ENCODE results near the gene POLRMT. TPM values are rescaled to one million over a fixed set of nuclear protein-coding genes. Genes with fewer than 3 reads are reported as not detected.

Gene POLRMT
- total and polyA plus RNA-seq, 11 donors = 32.0 to 78.0 (median 41.5) TPM

- WGBS, 4 donors = 48 to 63% (median 53%) methylated on average over 11 to 22 of the region's 22 CpGs
- no peak for TF ChIP-seq CTCF (IDR thresholded peaks at IDR 0.05)
- no peak for TF ChIP-seq POLR2A (IDR thresholded peaks at IDR 0.05)
- Histone ChIP-seq H3K4me3 (peak overlapping the region; percentile 44 to 87 (median 70)), H3K36me3 (peaks cover 0 to 9% (median 3%) of the 10 kb centered on the region in 9 donors), H3K27ac (peak overlapping the region; percentile 83 to 99 (median 95)), H3K9me3 (no peaks in the 10 kb centered on the region), H3K4me1 (peaks cover 4 to 66% (median 24%) of the 10 kb centered on the region in 12 donors), H3K27me3 (peaks cover 0 to 19% (median 0%) of the 10 kb centered on the region in 9 donors)
- intact Hi-C loops (cut with DNase I) = no loop called here
- ATAC-seq (no peak), DNase-seq (no peak)
Measured at GRCh38 chr19:677601-678436, 44.5 kb upstream of the POLRMT start.

GRCh38 chr19:677201-677600 lies 43.9 kb upstream of the POLRMT start:
- peak; percentile 14 to 57 (median 46) for ATAC-seq
- intact Hi-C loops (cut with DNase I) = no loop called here
- Histone ChIP-seq H3K4me1 (peaks cover 4 to 66% (median 24%) of the 10 kb centered on the region in 12 donors), H3K4me3 (peak overlapping the region; percentile 44 to 87 (median 70)), H3K27ac (peak overlapping the region; percentile 83 to 99 (median 95)), H3K9me3 (no peaks in the 10 kb centered on the region), H3K36me3 (peaks cover 0 to 9% (median 3%) of the 10 kb centered on the region in 9 donors), H3K27me3 (peaks cover 0 to 19% (median 0%) of the 10 kb centered on the region in 9 donors)
- TF ChIP-seq POLR2A (IDR thresholded peaks at IDR 0.05) (no peak), CTCF (IDR thresholded peaks at IDR 0.05) (no peak)
- peak; percentile 81 to 91 (median 86) for DNase-seq
- WGBS, 4 donors = 0 to 5% (median 4%) methylated on average over 1 to 15 of the region's 15 CpGs

GRCh38 chr19:676339-677105 lies 43.2 kb upstream of the POLRMT start, which contains the start of gene FSTL3:
Gene FSTL3 (plus strand): TSS chr19:676392. CDS start chr19:676424, 32 bp downstream.
- peaks cover 4 to 66% (median 25%) of the 10 kb centered on the region in 12 donors for H3K4me1 ChIP-seq
- peak in 1 of 2 donors; percentile 77 for TF ChIP-seq POLR2A (IDR thresholded peaks at IDR 0.05)
- no peak for TF ChIP-seq CTCF (IDR thresholded peaks at IDR 0.05)
- peak within 1 kb of the TSS; percentile 83 to 99 (median 95) for H3K27ac ChIP-seq
- H3K36me3 ChIP-seq = peaks cover 0 to 5% (median under 1%) of the 10 kb centered on the region in 9 donors
- WGBS, 4 donors = 3 to 9% (median 5%) methylated on average over 14 to 63 of the region's 63 CpGs
- H3K9me3 ChIP-seq = no peaks in the 10 kb centered on the region
- intact Hi-C loops (cut with DNase I) = no loop called here
- peak in 1 of 5 donors; percentile 58 for DNase-seq
- peaks cover 0 to 19% (median 0%) of the 10 kb centered on the region in 9 donors for H3K27me3 ChIP-seq
- peak in 1 of 4 donors; percentile 0 for ATAC-seq
- peak within 1 kb of the TSS; percentile 44 to 87 (median 70) for H3K4me3 ChIP-seq

All from heart left ventricle (tissue), 16 donors.